Hypothalamus (tissue), 51 donors: Measurements from ENCODE around the gene ZNF613.
"Not testable (repeated sequence)": the region's sequence is repeated elsewhere in the genome, so short reads cannot be mapped to it uniquely, and the experiment has no call there.

ENCODE experiments used
- DNase-seq, 51 donors: peaks; one replicate each; lab custom pipeline; 2025; lab: John Stamatoyannopoulos, UW

Gene ZNF613

GRCh38 chr19:51931921-51932320, 4.6 kb downstream of the ZNF613 start:
- no peak for DNase-seq

GRCh38 chr19:51938936-51939335, 11.7 kb downstream of the ZNF613 start:
- DNase-seq, result no peak

- no peak for DNase-seq
Measured at GRCh38 chr19:51944798-51945552, 17.7 kb downstream of the ZNF613 start.

- DNase-seq, result no peak
Measured at GRCh38 chr19:51946602-51947001, 19.3 kb downstream of the ZNF613 start.

GRCh38 chr19:51948975-51949374, 21.7 kb downstream of the ZNF613 start:
- DNase-seq, result peak in 32 of 51 donors; percentile 2 to 68 (median 24)

- DNase-seq, result not testable (repeated sequence)
Measured at GRCh38 chr19:51957846-51958245, 30.6 kb downstream of the ZNF613 start.

- no peak for DNase-seq
Measured at GRCh38 chr19:51959791-51960190, 32.5 kb downstream of the ZNF613 start.

- DNase-seq, result not testable (repeated sequence)
Measured at GRCh38 chr19:51960621-51961233, 33.5 kb downstream of the ZNF613 start.

GRCh38 chr19:51965583-51965982, 38.3 kb downstream of the ZNF613 start:
- no peak for DNase-seq

GRCh38 chr19:51970718-51971117, 43.4 kb downstream of the ZNF613 start:
- no peak for DNase-seq

- no peak for DNase-seq
Measured at GRCh38 chr19:51971624-51972023, 44.4 kb downstream of the ZNF613 start.

- DNase-seq, result not testable (repeated sequence)
Measured at GRCh38 chr19:51975787-51976186, 48.5 kb downstream of the ZNF613 start.

GRCh38 chr19:51976852-51977251, 49.6 kb downstream of the ZNF613 start:
- DNase-seq, result no peak

GRCh38 chr19:51977346-51977745, 50.1 kb downstream of the ZNF613 start:
- no peak for DNase-seq

GRCh38 chr19:51978882-51979281, 51.6 kb downstream of the ZNF613 start:
- DNase-seq, result no peak

- no peak for DNase-seq
Measured at GRCh38 chr19:51980116-51980736, 53.0 kb downstream of the ZNF613 start.

GRCh38 chr19:51980926-51981325, 53.7 kb downstream of the ZNF613 start:
- DNase-seq, result not testable (repeated sequence)

GRCh38 chr19:51983361-51983760, 56.1 kb downstream of the ZNF613 start:
- DNase-seq, result no peak

GRCh38 chr19:51986309-51987291, 59.3 kb downstream of the ZNF613 start, which contains the start of gene ZNF350:
Gene ZNF350 (minus strand): TSS chr19:51986840. CDS start chr19:51974360, 12,480 bp downstream.
- DNase-seq, result peak; percentile 27 to 99 (median 89)

- DNase-seq, result no peak
Measured at GRCh38 chr19:51993422-51993821, 66.2 kb downstream of the ZNF613 start.
